Measurements from ENCODE around the gene SLAMF8.

The SLAMF8 gene

GRCh38 chr1:159826441-159827101 is at the start of gene SLAMF8:
Gene SLAMF8, plus strand, starts transcription at chr1:159826873. Its CDS starts 26 bp downstream, at chr1:159826899.
- no peaks in the 10 kb centered on the region for H3K4me1 ChIP-seq (ENCODE audit: control insufficient read depth, insufficient read depth, low read length)

GRCh38 chr1:159778266-159778665 is 48.4 kb upstream of the SLAMF8 start:
- no peaks in the 10 kb centered on the region for H3K36me3 ChIP-seq (ENCODE audit: control insufficient read depth, insufficient read depth, low read length)
- H3K9me3 ChIP-seq (ENCODE audit: control insufficient read depth, insufficient read depth, low read length) = no peaks in the 10 kb centered on the region
- H3K4me1 ChIP-seq (ENCODE audit: control insufficient read depth, insufficient read depth, low read length) = no peaks in the 10 kb centered on the region
- H3K27me3 ChIP-seq (ENCODE audit: control insufficient read depth, insufficient read depth, low read length) = no peaks in the 10 kb centered on the region
- H3K4me3 ChIP-seq (ENCODE audit: low read depth, low read length) = no peak overlapping the region
- H3K9ac ChIP-seq (ENCODE audit: low read depth, low read length) = no peak overlapping the region

More at GRCh38 chr1:159826441-159827101, at the start of gene SLAMF8:
- Histone ChIP-seq H3K27me3 (ENCODE audit: control insufficient read depth, insufficient read depth, low read length) (peaks cover 7% of the 10 kb centered on the region), H3K9ac (ENCODE audit: low read depth, low read length) (no peak within 1 kb of the TSS), H3K9me3 (ENCODE audit: control insufficient read depth, insufficient read depth, low read length) (no peaks in the 10 kb centered on the region), H3K36me3 (ENCODE audit: control insufficient read depth, insufficient read depth, low read length) (no peaks in the 10 kb centered on the region), H3K4me3 (ENCODE audit: low read depth, low read length) (no peak within 1 kb of the TSS)

- no peaks in the 10 kb centered on the region for H3K9me3 ChIP-seq (ENCODE audit: control insufficient read depth, insufficient read depth, low read length)
- H3K4me1 ChIP-seq (ENCODE audit: control insufficient read depth, insufficient read depth, low read length) = no peaks in the 10 kb centered on the region
- H3K4me3 ChIP-seq (ENCODE audit: low read depth, low read length) = no peak overlapping the region
- no peak overlapping the region for H3K9ac ChIP-seq (ENCODE audit: low read depth, low read length)
- no peaks in the 10 kb centered on the region for H3K27me3 ChIP-seq (ENCODE audit: control insufficient read depth, insufficient read depth, low read length)
- no peaks in the 10 kb centered on the region for H3K36me3 ChIP-seq (ENCODE audit: control insufficient read depth, insufficient read depth, low read length)
These were observed 47.2 kb upstream of the SLAMF8 start for GRCh38 chr1:159779403-159779851.

- H3K4me3 ChIP-seq (ENCODE audit: low read depth, low read length) = peak within 1 kb of the TSS; percentile 52
These were observed 45.8 kb upstream of the SLAMF8 start, which contains the start of gene DUSP23 for GRCh38 chr1:159780583-159781582. Gene DUSP23, plus strand, starts transcription at chr1:159780962. Its CDS starts 139 bp downstream, at chr1:159781101.

GRCh38 chr1:159781992-159782391 is 44.7 kb upstream of the SLAMF8 start:
- Histone ChIP-seq H3K27me3 (ENCODE audit: control insufficient read depth, insufficient read depth, low read length) (no peaks in the 10 kb centered on the region), H3K4me3 (ENCODE audit: low read depth, low read length) (peak overlapping the region; percentile 52), H3K36me3 (ENCODE audit: control insufficient read depth, insufficient read depth, low read length) (no peaks in the 10 kb centered on the region), H3K4me1 (ENCODE audit: control insufficient read depth, insufficient read depth, low read length) (no peaks in the 10 kb centered on the region), H3K9me3 (ENCODE audit: control insufficient read depth, insufficient read depth, low read length) (no peaks in the 10 kb centered on the region), H3K9ac (ENCODE audit: low read depth, low read length) (no peak overlapping the region)

More at GRCh38 chr1:159780583-159781582, 45.8 kb upstream of the SLAMF8 start, which contains the start of gene DUSP23:
- H3K4me1 ChIP-seq (ENCODE audit: control insufficient read depth, insufficient read depth, low read length) = no peaks in the 10 kb centered on the region
- H3K9ac ChIP-seq (ENCODE audit: low read depth, low read length) = peak within 1 kb of the TSS; percentile 61
- no peaks in the 10 kb centered on the region for H3K27me3 ChIP-seq (ENCODE audit: control insufficient read depth, insufficient read depth, low read length)
- H3K36me3 ChIP-seq (ENCODE audit: control insufficient read depth, insufficient read depth, low read length) = no peaks in the 10 kb centered on the region
- no peaks in the 10 kb centered on the region for H3K9me3 ChIP-seq (ENCODE audit: control insufficient read depth, insufficient read depth, low read length)

GRCh38 chr1:159783724-159784123 is 42.9 kb upstream of the SLAMF8 start:
- Histone ChIP-seq H3K36me3 (ENCODE audit: control insufficient read depth, insufficient read depth, low read length) (no peaks in the 10 kb centered on the region), H3K9ac (ENCODE audit: low read depth, low read length) (no peak overlapping the region), H3K4me3 (ENCODE audit: low read depth, low read length) (no peak overlapping the region), H3K4me1 (ENCODE audit: control insufficient read depth, insufficient read depth, low read length) (no peaks in the 10 kb centered on the region), H3K27me3 (ENCODE audit: control insufficient read depth, insufficient read depth, low read length) (no peaks in the 10 kb centered on the region), H3K9me3 (ENCODE audit: control insufficient read depth, insufficient read depth, low read length) (no peaks in the 10 kb centered on the region)

- H3K4me3 ChIP-seq (ENCODE audit: low read depth, low read length) = no peak overlapping the region
- H3K9ac ChIP-seq (ENCODE audit: low read depth, low read length) = no peak overlapping the region
- H3K9me3 ChIP-seq (ENCODE audit: control insufficient read depth, insufficient read depth, low read length) = no peaks in the 10 kb centered on the region
- H3K36me3 ChIP-seq (ENCODE audit: control insufficient read depth, insufficient read depth, low read length) = no peaks in the 10 kb centered on the region
- no peaks in the 10 kb centered on the region for H3K4me1 ChIP-seq (ENCODE audit: control insufficient read depth, insufficient read depth, low read length)
- peaks cover 2% of the 10 kb centered on the region for H3K27me3 ChIP-seq (ENCODE audit: control insufficient read depth, insufficient read depth, low read length)
These were observed 40.2 kb upstream of the SLAMF8 start for GRCh38 chr1:159786465-159786864.

GRCh38 chr1:159786966-159787365 is 39.7 kb upstream of the SLAMF8 start:
- Histone ChIP-seq H3K4me3 (ENCODE audit: low read depth, low read length) (no peak overlapping the region), H3K9ac (ENCODE audit: low read depth, low read length) (no peak overlapping the region), H3K36me3 (ENCODE audit: control insufficient read depth, insufficient read depth, low read length) (no peaks in the 10 kb centered on the region), H3K4me1 (ENCODE audit: control insufficient read depth, insufficient read depth, low read length) (no peaks in the 10 kb centered on the region), H3K27me3 (ENCODE audit: control insufficient read depth, insufficient read depth, low read length) (peaks cover 2% of the 10 kb centered on the region), H3K9me3 (ENCODE audit: control insufficient read depth, insufficient read depth, low read length) (no peaks in the 10 kb centered on the region)

GRCh38 chr1:159790237-159790917 is 36.3 kb upstream of the SLAMF8 start:
- H3K4me3 ChIP-seq (ENCODE audit: low read depth, low read length) = no peak overlapping the region
- H3K36me3 ChIP-seq (ENCODE audit: control insufficient read depth, insufficient read depth, low read length) = no peaks in the 10 kb centered on the region
- H3K9me3 ChIP-seq (ENCODE audit: control insufficient read depth, insufficient read depth, low read length) = no peaks in the 10 kb centered on the region
- no peaks in the 10 kb centered on the region for H3K4me1 ChIP-seq (ENCODE audit: control insufficient read depth, insufficient read depth, low read length)
- no peak overlapping the region for H3K9ac ChIP-seq (ENCODE audit: low read depth, low read length)
- H3K27me3 ChIP-seq (ENCODE audit: control insufficient read depth, insufficient read depth, low read length) = peaks cover 2% of the 10 kb centered on the region

- no peaks in the 10 kb centered on the region for H3K4me1 ChIP-seq (ENCODE audit: control insufficient read depth, insufficient read depth, low read length)
- H3K36me3 ChIP-seq (ENCODE audit: control insufficient read depth, insufficient read depth, low read length) = no peaks in the 10 kb centered on the region
- H3K9ac ChIP-seq (ENCODE audit: low read depth, low read length) = no peak overlapping the region
- H3K4me3 ChIP-seq (ENCODE audit: low read depth, low read length) = no peak overlapping the region
- H3K9me3 ChIP-seq (ENCODE audit: control insufficient read depth, insufficient read depth, low read length) = no peaks in the 10 kb centered on the region
- H3K27me3 ChIP-seq (ENCODE audit: control insufficient read depth, insufficient read depth, low read length) = peaks cover 6% of the 10 kb centered on the region
These were observed 35.6 kb upstream of the SLAMF8 start for GRCh38 chr1:159791031-159791430.

GRCh38 chr1:159791461-159791860 is 35.2 kb upstream of the SLAMF8 start:
- H3K4me3 ChIP-seq (ENCODE audit: low read depth, low read length) = no peak overlapping the region
- H3K36me3 ChIP-seq (ENCODE audit: control insufficient read depth, insufficient read depth, low read length) = no peaks in the 10 kb centered on the region
- H3K27me3 ChIP-seq (ENCODE audit: control insufficient read depth, insufficient read depth, low read length) = peaks cover 6% of the 10 kb centered on the region
- H3K4me1 ChIP-seq (ENCODE audit: control insufficient read depth, insufficient read depth, low read length) = no peaks in the 10 kb centered on the region
- no peaks in the 10 kb centered on the region for H3K9me3 ChIP-seq (ENCODE audit: control insufficient read depth, insufficient read depth, low read length)
- H3K9ac ChIP-seq (ENCODE audit: low read depth, low read length) = no peak overlapping the region
